ENCODE measurements around the gene PEX11B.

Gene PEX11B, protein sequence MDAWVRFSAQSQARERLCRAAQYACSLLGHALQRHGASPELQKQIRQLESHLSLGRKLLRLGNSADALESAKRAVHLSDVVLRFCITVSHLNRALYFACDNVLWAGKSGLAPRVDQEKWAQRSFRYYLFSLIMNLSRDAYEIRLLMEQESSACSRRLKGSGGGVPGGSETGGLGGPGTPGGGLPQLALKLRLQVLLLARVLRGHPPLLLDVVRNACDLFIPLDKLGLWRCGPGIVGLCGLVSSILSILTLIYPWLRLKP

DNA sequence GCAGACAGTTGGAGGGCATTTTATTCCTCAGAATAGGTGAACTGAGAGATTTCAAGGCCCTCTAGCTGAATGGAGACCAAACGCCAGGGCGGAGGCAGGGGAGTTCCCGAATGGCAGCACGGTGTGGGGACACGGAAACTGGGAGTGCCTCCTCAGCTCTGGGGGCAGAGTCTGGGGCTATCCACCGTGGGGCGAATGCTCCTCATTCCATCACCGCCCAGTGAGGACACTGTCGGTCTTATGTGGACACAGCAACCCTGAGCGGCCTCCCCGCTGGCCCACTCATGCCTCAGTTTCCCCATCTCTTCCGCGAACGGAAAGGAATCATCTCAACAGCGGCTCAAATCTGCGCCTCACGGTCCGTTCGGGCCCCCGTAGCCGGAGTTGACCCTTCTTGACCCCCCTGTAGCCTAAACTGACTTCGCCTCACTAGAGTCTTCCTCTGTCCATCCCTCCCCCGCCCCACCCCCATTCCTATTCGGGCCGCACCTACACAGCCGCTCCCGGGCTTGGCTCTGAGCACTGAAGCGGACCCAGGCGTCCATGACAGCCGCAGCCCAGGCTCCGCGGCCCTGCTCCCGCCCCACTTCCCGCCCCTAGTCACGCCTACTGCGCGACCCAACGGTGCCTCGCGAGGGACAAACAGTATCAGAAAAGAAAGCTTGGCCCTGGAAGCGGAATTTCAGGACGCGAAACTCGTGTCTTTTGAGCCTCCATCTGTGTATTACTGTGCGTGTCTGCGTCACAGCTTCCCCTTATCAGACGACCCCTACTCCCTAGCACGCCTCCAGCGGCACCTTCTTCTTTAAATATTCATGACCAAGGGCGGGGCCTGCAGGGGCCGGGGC is at the start of gene PEX11B:
TSS of gene PEX11B (minus strand) at position 574 of the 848 bp plus-strand sequence. CDS start at position 545, 29 bp downstream.
- DNase-seq (ENCODE audit: low read depth in 2 of 3, low spot score in 1 of 3) = peak; percentile 83 to 91 (median 87)

DNA sequence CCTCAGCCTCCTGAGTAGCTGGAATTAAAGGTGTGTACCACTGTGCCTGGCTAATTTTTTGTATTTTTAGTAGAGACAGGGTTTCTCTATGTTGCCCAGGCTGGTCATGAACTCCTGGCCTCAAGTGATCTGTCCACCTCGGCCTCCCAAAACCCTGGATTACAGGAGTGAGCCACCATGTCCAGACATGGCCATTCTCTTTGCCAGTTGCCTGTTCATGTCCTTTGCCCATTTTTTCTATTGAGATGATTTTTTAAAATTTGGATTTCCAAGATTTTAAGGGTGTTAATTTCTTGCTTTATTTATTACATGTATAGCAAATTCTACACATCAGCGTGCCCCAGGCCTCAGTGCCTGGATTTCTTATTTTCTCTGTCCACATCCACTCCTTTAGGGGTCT is 48.8 kb upstream of the PEX11B start:
- DNase-seq (ENCODE audit: low read depth in 2 of 3, low spot score in 1 of 3) = no peak

DNA sequence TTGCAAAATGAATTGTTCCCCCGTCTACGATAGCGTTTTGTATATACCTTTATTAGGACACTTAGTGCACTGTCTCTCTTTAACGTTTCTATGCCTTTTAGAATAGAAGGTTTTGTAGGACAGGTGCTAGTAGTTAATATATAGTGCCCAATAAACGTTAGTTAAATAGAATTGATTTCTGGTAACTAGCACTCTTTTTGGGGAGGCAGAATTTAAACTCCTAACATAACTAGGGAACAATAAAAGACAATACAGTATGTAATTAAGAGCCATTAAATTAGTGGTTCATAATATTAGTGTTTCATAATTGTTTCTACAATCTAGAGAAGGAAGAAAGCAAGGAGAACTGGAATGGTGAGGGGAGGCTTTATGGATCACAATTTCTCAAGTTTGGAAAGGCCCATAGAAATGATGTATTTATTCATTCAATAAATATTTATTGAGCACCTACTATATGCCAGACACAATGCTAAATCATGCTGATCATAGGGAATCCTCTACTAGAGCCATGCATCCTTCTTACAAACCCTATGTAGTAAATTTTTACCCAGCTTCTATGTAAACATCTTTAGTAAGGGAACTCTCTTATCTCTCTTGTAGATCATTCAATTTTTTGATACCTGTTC is 46.7 kb upstream of the PEX11B start:
- DNase-seq (ENCODE audit: low read depth in 2 of 3, low spot score in 1 of 3) = no peak

DNA sequence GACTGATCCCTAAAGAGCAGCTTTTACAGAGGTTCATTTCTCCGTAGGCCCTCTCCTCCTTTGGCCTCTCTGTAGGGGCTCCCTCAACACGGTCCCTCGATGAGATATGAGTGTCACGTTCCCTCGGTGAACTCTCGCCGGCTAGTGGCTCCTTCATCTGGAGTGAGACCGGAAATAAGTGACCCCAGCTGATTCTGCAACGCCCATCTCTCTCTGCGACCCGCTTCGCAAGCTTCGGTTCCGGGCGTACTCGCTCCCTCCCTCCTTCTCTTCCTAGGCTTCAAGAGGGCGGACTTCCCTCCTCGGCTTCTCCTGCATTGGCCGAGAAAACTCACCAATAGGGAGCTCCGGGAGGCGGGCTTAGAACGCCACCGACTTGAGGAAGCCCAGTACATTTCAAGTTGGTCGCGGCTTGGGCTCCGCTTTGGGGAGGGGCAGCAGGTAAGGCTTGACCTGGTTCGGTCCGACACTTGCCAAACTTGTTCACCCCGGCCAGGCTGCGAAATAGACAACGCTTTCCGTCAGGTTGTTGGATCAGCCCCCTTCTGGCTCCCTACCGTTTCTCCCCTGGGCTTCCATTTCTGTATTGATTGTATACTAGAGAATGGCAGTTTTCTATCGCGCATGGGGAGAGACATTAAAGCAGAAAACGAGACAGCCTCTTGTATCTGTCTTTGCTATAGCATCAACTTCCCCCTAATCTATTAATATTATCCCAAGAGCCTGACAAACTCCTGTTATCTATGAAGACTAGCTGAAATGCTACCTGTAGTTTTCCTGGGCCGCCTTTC is 46.0 kb upstream of the PEX11B start, which contains the start of the genes ANKRD34A and POLR3GL:
TSS of gene ANKRD34A (minus strand) at position 248 of the 791 bp plus-strand sequence. CDS start 2,816 bp downstream, outside the sequence.
TSS of gene POLR3GL (plus strand) at position 363 of the 791 bp plus-strand sequence. CDS start 10,176 bp downstream, outside the sequence.
- peak; percentile 87 to 91 (median 87) for DNase-seq (ENCODE audit: low read depth in 2 of 3, low spot score in 1 of 3)

DNA sequence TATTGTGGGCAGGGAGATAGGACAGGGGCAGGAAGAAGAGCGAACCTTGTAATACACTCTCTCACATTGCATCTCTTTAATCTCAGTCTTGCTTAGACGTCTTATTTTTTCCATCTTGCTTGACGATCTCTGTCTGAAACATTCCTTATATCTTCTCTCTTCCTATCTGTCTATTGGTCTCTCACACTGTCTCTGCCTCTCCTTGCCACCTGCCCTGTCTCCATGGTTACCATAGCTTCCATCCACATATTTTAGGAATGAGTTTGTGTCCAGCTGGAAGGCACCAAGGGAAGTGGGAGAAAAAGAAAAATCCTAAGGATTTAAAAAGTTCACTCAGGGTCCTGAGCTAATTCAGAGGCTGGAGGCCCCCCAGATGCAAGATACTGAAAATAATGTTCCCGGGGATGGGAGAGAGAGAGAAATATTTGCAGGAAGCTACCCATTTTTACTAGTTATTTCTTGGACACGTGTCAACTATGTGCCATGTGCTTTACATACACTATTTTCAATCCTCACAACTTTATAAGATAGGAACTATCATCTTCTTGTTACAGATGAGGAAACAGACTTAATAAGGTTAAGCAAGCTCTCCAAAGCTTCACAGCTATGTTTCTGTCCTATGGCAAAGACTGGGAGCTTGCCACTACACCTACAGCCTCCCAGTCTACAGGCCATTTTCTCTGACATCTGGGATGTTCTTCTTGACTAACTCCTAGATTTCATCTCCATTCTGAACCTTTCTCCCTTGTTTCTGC is 44.9 kb upstream of the PEX11B start:
- no peak for DNase-seq (ENCODE audit: low read depth in 2 of 3, low spot score in 1 of 3)

DNA sequence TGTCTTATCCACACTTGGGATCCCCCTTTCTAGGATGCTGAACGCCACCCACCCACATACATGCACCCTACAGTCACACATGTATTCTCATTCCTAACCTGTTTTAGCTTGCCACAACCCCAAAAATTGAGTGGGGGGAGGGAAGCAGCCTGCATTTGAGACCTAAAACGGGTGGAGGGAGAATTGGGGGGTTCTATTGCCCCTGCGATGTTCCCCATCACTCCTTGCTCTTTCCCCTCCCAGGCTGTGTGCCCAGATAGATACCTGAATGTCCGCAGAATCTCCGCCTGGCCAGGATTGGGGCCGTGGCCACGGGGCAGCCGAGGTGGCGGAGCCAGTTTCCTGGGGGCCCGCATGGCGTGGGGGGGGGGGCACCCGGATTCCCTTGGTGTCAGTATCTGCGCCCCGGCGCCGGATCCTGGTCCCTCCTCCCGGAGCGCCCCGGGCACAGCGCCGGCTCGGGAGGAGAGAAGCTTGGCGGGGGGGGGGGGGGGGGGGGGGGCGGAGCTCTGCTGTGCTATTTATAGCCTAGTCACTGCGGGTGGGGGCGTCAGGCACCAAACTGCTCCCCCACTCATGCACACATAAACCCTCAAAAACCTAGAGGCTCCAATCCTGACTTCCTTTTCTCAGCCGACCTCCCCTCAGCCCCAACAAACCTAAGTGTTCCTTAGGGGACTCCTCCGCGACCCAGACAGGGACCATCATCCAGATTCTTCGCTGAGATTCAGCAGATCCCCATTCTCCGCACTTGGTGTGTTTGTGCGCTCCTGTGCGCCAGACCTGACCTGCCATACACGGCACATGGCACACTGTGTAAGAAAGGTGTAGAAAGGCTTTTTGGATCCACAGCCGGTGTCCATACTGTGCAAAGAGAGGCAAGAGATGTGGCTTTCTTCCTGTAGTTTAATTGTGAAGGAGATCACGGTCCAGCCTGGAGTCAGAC is 43.9 kb upstream of the PEX11B start:
- no peak for DNase-seq (ENCODE audit: low read depth in 2 of 3, low spot score in 1 of 3)

DNA sequence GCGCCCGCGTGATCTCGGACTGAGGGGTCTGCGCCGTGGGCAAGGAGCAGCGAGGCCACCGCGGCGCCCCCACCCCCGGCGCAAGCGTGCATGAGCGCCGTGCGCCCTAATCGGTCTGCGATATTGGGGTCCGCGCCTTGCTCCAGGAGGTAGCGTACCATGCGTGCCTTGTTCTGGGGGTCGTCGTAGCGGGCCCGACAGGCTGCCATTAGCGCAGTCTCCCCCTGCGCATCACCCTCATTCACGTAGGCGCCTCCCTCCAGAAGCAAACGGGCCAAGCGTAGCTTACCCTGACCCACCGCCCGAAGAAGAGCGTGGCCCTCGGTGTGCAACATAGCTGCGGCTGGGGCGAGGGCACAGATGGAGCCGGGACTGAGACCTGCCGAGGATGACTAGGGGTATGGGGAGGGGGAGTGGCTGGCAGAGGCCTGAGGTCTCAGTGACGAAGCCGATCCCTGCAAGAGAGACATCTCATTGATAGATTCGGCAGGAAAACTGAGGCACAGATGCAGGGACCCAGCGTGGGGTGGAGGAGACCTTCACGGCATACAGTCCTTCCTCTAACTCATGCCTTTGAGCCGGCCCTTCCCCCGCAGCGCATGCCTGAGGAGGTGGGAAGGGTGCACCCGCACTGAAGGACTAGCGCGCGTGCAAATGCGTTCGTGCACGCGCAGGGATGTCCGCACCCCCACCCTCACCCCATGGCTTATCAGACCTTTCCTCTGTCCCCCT is 43.1 kb upstream of the PEX11B start:
- no peak for DNase-seq (ENCODE audit: low read depth in 2 of 3, low spot score in 1 of 3)

DNA sequence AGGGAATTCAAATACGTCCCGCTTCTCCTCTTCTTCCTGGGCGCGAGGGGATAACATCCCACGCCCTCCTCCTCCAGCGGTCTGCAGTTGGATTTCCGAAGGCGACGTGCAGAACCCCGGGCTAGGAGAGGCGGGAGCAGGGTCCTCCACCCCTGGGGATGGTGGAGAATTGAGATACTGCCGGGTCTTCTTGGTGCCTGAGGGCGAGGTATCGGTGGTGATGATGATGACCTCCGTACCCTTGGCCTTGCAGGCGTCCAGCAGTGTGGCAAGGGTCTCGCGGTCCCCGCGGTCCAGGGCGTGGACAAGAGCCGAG is 42.5 kb upstream of the PEX11B start:
- no peak for DNase-seq (ENCODE audit: low read depth in 2 of 3, low spot score in 1 of 3)

DNA sequence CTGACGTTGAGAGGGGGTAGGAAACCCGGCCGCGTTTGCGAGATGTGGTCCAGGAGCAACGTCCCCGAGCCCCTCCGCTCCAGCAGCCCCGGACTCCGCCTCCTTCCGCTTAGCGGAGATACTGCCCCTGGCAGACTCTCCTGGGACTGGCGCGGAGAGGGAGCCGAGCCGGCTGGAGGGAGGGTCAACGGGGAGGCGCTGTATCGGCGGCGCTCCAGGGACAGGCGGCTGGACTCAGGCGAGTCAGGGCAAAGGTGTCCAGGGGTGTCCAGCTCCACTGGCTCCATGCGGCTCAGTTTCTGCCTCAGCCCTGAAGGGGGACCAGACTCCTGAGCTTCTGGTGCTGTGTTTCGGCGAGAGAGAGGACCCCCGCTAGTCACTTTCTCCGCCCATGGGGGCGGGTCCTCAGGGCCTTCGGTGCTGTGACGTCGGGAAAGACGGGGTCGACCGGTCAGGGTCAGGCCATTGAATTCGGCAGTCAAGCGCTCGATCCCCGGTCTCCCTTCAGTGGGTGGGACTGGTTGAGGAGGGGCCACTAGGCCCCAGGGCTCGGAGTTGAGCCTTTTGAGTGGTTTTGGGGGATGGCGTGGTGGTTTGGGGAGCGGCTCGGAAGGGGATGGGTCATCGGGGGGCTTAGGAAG is 42.1 kb upstream of the PEX11B start:
- no peak for DNase-seq (ENCODE audit: low read depth in 2 of 3, low spot score in 1 of 3)

DNA sequence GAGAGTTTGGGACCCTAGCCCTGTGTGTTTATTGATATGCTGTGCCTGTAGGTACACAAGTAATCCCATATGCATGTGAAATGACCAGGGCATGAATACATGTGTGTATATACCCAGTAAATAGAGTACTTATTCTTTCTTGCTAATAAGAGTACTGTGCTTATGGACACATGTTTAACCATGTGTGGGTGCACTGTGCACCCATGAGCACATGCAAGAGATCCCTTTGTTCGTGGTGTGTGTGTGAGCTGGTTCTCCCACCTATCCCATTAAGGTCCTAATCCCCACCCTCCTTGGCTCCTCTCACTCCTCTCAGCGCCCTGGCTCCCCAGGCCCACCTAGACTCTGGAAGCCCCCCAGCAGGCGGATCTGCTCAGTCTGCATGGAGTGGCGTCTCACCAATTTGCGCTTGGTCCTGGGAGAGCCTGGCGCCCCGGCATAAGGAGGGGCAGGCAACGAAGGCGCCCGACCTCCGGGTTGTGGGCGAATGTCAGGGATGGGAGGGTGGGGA is 41.5 kb upstream of the PEX11B start:
- no peak for DNase-seq (ENCODE audit: low read depth in 2 of 3, low spot score in 1 of 3)

DNA sequence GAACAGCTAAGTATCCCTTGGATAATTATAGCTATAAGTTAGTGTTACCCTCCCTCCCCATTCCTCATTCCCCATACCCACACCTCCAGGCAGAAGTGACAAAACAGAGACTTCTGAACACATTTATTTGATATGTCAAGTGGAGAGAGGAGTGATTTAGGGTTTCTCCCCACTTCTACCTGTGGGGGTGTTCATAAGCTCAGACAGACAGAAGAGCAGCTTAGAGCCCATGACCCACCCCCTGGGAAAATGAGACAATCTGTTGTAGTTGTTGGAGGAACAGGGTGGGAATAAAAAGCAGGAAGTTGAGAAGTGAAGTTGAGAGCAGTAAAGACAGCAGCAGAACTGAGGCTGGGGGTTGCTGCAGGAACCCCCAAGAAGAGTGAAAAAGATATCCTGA is 40.8 kb upstream of the PEX11B start:
- DNase-seq (ENCODE audit: low read depth in 2 of 3, low spot score in 1 of 3) = no peak

DNA sequence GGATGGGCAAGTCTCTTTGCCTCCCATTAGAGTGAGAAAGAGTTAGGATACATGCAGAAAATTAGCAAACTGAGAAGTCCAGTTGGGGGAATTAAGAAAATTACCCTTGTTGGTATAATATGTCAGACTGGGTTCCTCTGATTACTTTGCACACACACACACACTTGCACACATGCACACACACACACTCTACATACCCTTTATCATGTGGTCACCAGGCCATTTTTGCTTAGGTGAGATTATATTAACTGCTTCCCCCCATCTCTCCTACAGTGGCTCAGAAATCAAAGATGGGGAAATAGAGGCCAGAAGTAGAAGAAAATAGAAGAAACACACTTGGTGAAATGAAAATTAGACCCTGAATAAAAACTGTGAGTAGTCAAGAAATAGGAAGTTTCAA is 40.2 kb upstream of the PEX11B start:
- no peak for DNase-seq (ENCODE audit: low read depth in 2 of 3, low spot score in 1 of 3)

DNA sequence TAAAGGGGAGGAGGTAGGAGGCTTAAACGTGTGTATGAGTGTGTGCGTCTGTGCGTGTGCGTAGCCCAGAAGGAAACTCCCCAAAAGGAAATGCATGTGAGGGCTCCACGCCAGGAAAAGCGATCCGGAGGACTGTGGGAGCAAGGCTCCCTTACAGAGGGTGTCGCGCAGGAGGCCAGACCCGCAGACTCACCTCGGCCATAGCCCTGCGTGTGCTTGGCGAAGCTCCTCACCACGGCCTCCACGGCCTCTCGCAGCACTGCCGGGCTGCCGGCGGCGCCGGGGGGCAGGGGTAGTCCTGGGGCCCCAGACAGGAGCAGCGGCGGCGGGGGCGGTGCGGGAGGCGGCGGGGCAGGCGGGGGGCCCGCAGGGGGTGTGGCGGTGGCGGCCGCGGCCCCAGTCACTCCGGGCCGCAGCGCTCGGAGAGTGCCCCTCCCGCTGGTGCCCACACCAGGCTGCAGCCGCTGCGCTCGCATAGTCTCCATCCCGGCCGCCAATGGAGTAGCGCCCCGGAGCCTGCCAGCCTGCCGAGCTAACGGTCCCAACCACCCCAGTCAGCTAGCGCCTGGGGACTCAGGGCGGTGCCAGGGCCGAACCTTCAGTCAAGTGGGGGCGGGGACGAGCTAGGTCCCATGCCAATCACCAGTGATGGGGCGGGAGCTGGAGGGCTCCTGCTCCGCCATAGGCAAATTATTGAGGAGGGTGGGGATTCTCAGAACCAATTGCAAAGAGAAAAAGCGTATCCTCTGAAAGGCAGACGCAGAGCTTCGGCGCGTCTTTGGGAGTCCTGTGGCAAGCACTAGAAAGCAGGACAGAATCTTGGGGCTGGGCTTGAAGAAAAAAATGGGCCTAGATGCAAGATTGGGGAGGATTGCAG is 39.2 kb upstream of the PEX11B start, which contains the start of gene LIX1L:
TSS of gene LIX1L (minus strand) at position 575 of the 877 bp plus-strand sequence. CDS start at position 485, 90 bp downstream.
- DNase-seq (ENCODE audit: low read depth in 2 of 3, low spot score in 1 of 3) = peak; percentile 90 to 94 (median 93)

DNA sequence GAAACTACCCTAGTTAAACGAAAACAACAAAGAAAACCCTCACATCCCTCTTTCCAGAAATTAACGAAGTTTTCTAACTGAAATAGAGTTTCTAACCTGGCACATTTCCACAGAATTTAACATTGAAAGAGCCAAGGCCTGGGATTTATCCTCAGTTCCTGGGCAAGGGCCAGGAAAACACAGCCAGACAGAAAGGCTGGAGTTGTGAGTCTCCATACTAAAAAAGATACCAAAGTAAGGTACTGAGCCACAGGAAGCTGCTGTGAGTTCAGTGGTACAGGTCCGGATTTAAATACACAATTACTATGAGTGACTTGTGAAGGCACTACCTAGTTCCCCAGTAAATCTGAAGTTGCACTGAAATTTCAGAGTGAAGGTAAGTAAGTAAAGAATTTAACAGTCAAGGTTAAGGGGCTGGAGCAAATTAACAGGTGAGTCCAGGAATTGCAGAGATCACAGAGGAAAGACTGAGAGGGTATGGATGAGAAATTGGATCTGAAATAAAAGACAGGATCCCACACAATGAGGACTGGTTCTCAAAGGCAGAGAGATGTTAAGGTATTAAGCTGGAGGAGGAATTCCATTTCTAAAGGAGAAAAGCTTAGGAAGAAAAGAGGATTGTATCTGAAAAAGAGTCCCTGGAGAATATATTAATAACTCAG is 38.4 kb upstream of the PEX11B start:
- no peak for DNase-seq (ENCODE audit: low read depth in 2 of 3, low spot score in 1 of 3)

DNA sequence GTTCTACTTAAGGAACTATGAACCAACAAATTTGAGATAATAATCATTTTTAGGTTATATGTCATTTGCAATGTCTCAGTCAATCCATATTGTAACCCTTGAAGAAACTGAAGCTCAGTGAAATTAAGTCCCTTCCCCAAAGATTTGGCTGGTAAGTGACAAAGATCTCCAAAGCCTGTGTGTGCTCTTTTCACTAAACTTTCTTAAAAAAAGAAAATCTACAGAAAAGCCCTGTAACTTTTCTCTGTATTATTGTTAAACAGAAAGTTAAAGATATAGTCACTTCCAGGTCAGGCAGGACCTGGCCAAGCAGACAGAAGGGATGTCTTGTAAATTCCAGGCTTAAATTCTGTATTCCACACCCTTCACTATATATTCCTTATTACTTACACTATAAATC is 37.8 kb upstream of the PEX11B start:
- no peak for DNase-seq (ENCODE audit: low read depth in 2 of 3, low spot score in 1 of 3)

DNA sequence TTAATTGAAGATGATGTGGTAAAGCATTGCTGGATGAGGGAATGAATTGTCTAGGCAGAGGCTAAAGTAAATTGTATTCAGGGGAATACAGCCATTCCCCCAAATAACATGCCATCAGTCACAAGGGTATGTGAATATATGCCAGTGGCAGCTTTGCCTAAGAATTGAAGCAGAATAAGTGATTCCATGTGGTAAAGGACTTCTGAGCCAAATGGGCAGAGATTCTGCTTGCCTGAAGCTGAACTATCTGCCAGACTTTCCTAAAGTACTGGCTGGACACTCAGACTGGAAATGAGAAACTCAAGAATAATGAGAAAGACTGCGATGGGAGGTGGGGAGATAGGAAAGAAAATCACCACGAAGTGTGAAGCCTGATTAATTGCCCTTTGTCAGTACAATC is 36.9 kb upstream of the PEX11B start:
- no peak for DNase-seq (ENCODE audit: low read depth in 2 of 3, low spot score in 1 of 3)

Measured in stimulated activated CD4-positive, alpha-beta T cell treated with anti-CD3 and anti-CD28 coated beads, Interleukin-12 subunit alpha, Interleukin-12 subunit beta, amount 100 ng/mL, for 48 hours (primary cell).